BLaER1 (cell line): ENCODE data around the gene TREX2.
A peak's percentile ranks its signal among the peaks of the same experiment; 100 is the strongest.

Experiments
- H3K27ac ChIP-seq: shearing (Covaris generic); formaldehyde crosslinking; 2 replicates; pipeline ENCODE4 v1.8.1; 2022
- H3K27me3 ChIP-seq: shearing (Covaris generic); formaldehyde crosslinking; 2 replicates; pipeline ENCODE4 v1.8.1; 2022
- H3K36me3 ChIP-seq: shearing (Covaris generic); formaldehyde crosslinking; 2 replicates; pipeline ENCODE4 v1.8.1; 2022
- H3K4me1 ChIP-seq: shearing (Covaris generic); formaldehyde crosslinking; 2 replicates; pipeline ENCODE4 v1.8.1; 2022
- H3K4me2 ChIP-seq: shearing (Covaris generic); formaldehyde crosslinking; 2 replicates; pipeline ENCODE4 v1.8.1; 2022
- H3K4me3 ChIP-seq: shearing (Covaris generic); formaldehyde crosslinking; 2 replicates; pipeline ENCODE4 v1.8.1; 2022
- H3K9ac ChIP-seq: shearing (Covaris generic); formaldehyde crosslinking; 2 replicates; pipeline ENCODE4 v1.8.1; 2022
- H3K9me3 ChIP-seq: shearing (Covaris generic); formaldehyde crosslinking; 2 replicates; pipeline ENCODE4 v1.8.1; 2022
- H4K20me1 ChIP-seq: shearing (Covaris generic); formaldehyde crosslinking; 2 replicates; pipeline ENCODE4 v1.8.1; 2022
- Cebpa-rat ChIP-seq: shearing (Covaris generic); IDR thresholded peaks from 2 replicates; pipeline ENCODE4 v1.8.1; 2022

Gene TREX2, protein sequence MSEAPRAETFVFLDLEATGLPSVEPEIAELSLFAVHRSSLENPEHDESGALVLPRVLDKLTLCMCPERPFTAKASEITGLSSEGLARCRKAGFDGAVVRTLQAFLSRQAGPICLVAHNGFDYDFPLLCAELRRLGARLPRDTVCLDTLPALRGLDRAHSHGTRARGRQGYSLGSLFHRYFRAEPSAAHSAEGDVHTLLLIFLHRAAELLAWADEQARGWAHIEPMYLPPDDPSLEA

GRCh38 chrX:153445856-153446635 lies at the start of gene TREX2:
TREX2 (minus strand) TSS chrX:153446056; CDS start chrX:153445430, 626 bp downstream.
- TF ChIP-seq Cebpa-rat: no peak

DNA sequence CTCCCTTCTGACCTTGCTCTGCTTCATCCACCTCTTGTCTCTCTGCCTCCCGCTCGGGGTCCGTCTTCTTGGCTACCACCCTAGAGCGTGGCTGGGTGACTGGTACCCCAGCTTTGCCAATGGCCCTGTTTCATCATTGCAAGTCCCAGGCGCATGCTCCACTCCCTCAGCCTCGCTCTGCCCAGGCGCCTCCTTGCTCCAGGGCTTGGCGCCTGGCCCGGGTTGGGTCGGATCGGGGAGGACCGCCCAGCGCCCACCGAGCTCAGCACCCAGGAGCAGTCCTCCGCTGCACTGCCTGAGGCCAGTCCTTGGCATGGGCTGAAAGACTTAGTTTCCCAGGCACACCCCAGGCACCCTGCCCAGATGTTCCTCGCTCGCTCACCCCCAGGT lies 49.5 kb upstream of the TREX2 start:
- peaks cover 32% of the 10 kb centered on the region for H3K27me3 ChIP-seq
- peak overlapping the region; percentile 67 for H3K4me2 ChIP-seq
- no peak overlapping the region for H3K4me3 ChIP-seq
- peak overlapping the region; percentile 41; the same call in 1 of the 2 replicates for H3K9ac ChIP-seq
- no peaks in the 10 kb centered on the region for H3K9me3 ChIP-seq
- H3K4me1 ChIP-seq: peaks cover 84% of the 10 kb centered on the region
- H4K20me1 ChIP-seq: peaks cover 11% of the 10 kb centered on the region; the same call in 1 of the 2 replicates
- no peak for TF ChIP-seq Cebpa-rat
- no peaks in the 10 kb centered on the region for H3K36me3 ChIP-seq
- H3K27ac ChIP-seq: peak overlapping the region; percentile 35; the same call in 1 of the 2 replicates

More at GRCh38 chrX:153445856-153446635, at the start of gene TREX2:
- H3K27me3 ChIP-seq: peaks cover 51% of the 10 kb centered on the region
- no peak within 1 kb of the TSS for H3K9ac ChIP-seq
- H3K27ac ChIP-seq: no peak within 1 kb of the TSS
- peaks cover 35% of the 10 kb centered on the region; the same call in 1 of the 2 replicates for H4K20me1 ChIP-seq
- no peak within 1 kb of the TSS for H3K4me2 ChIP-seq
- H3K36me3 ChIP-seq: peaks cover 18% of the 10 kb centered on the region
- peaks cover 6% of the 10 kb centered on the region; the same call in 1 of the 2 replicates for H3K9me3 ChIP-seq
- no peak within 1 kb of the TSS for H3K4me3 ChIP-seq
- 0 out of 2 replicates have a peak, but pooled peaks cover 6% of the 10 kb centered on the region for H3K4me1 ChIP-seq

GRCh38 chrX:153494541-153495361 lies 48.9 kb upstream of the TREX2 start, which contains the start of gene BGN:
BGN (plus strand) TSS chrX:153494980; CDS start chrX:153504632, 9,652 bp downstream.
- Histone ChIP-seq H3K36me3 (no peaks in the 10 kb centered on the region), H3K4me3 (no peak within 1 kb of the TSS), H3K4me1 (peaks cover 90% of the 10 kb centered on the region), H3K9ac (peak within 1 kb of the TSS; percentile 41; the same call in 1 of the 2 replicates), H3K9me3 (no peaks in the 10 kb centered on the region), H3K27ac (peak within 1 kb of the TSS; percentile 90), H3K27me3 (peaks cover 32% of the 10 kb centered on the region), H4K20me1 (peaks cover 11% of the 10 kb centered on the region; the same call in 1 of the 2 replicates), H3K4me2 (peak within 1 kb of the TSS; percentile 84)
- no peak for TF ChIP-seq Cebpa-rat

- Histone ChIP-seq H3K9ac (peak overlapping the region; percentile 41; the same call in 1 of the 2 replicates), H3K4me1 (peaks cover 95% of the 10 kb centered on the region), H3K4me2 (peak overlapping the region; percentile 84), H3K4me3 (no peak overlapping the region), H3K27me3 (peaks cover 32% of the 10 kb centered on the region), H3K27ac (peak overlapping the region; percentile 90), H3K36me3 (no peaks in the 10 kb centered on the region), H4K20me1 (peaks cover 11% of the 10 kb centered on the region; the same call in 1 of the 2 replicates), H3K9me3 (no peaks in the 10 kb centered on the region)
- no peak for TF ChIP-seq Cebpa-rat
Measured at GRCh38 chrX:153494061-153494460, 48.2 kb upstream of the TREX2 start.

DNA sequence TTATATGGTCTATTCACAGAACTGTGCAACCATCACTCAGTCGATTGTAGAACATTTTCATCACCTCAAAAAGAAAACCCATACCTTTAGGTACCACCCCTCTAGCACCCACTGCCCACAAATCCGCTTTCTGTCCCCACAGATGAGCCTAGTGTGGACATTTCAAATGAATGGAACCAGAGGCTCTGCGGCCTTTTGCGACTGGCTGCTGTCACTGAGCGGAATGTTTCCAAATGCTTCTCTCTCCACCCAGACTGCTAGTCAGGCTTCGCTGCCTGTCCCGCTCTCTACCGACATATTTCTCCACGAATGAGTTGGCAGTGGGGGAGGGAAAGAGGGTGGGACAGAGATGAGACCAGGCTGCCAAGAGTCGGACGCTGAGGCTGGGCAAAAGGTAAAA lies 47.2 kb upstream of the TREX2 start:
- no peak overlapping the region for H3K4me3 ChIP-seq
- peak overlapping the region; percentile 84 for H3K4me2 ChIP-seq
- H3K4me1 ChIP-seq: peaks cover 95% of the 10 kb centered on the region
- peaks cover 32% of the 10 kb centered on the region for H3K27me3 ChIP-seq
- no peak for TF ChIP-seq Cebpa-rat
- H4K20me1 ChIP-seq: peaks cover 11% of the 10 kb centered on the region; the same call in 1 of the 2 replicates
- H3K36me3 ChIP-seq: no peaks in the 10 kb centered on the region
- peak overlapping the region; percentile 90 for H3K27ac ChIP-seq
- H3K9ac ChIP-seq: 0 out of 2 replicates have a peak overlapping the region, but pooled peaks have one; percentile 22
- H3K9me3 ChIP-seq: no peaks in the 10 kb centered on the region

GRCh38 chrX:153492543-153492942 lies 46.7 kb upstream of the TREX2 start:
- Histone ChIP-seq H3K4me2 (peak overlapping the region; percentile 84), H3K4me3 (no peak overlapping the region), H3K4me1 (peaks cover 95% of the 10 kb centered on the region), H4K20me1 (peaks cover 11% of the 10 kb centered on the region; the same call in 1 of the 2 replicates), H3K9me3 (no peaks in the 10 kb centered on the region), H3K27me3 (peaks cover 32% of the 10 kb centered on the region), H3K36me3 (no peaks in the 10 kb centered on the region), H3K9ac (peak overlapping the region; percentile 73), H3K27ac (peak overlapping the region; percentile 90)
- no peak for TF ChIP-seq Cebpa-rat

DNA sequence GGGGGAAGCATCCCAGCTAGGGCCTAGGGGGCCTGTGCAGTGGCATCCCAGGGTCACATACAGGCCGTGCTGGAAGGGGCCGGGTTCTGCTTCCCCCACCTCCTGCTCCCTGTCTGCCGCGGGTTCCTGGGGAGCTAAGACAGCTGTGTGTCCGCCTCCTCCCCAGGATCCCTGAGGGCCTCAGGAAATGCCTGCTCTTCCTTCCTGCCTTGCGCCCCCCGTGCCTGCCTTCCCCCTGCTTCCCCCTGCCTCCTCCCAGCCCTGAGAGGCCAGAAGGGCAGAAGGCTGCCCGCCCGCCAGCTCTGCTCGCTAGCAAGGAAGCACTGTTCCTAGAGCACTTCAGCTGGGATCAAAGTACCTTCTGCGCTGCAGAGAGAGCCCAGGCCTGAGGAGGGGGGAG lies 46.1 kb upstream of the TREX2 start:
- Histone ChIP-seq H3K4me3 (peak overlapping the region; percentile 50; the same call in 1 of the 2 replicates), H3K27ac (peak overlapping the region; percentile 90), H3K36me3 (no peaks in the 10 kb centered on the region), H3K4me1 (peaks cover 95% of the 10 kb centered on the region), H4K20me1 (peaks cover 11% of the 10 kb centered on the region; the same call in 1 of the 2 replicates), H3K4me2 (peak overlapping the region; percentile 84), H3K27me3 (peaks cover 32% of the 10 kb centered on the region), H3K9ac (peak overlapping the region; percentile 73), H3K9me3 (no peaks in the 10 kb centered on the region)
- TF ChIP-seq Cebpa-rat: no peak

DNA sequence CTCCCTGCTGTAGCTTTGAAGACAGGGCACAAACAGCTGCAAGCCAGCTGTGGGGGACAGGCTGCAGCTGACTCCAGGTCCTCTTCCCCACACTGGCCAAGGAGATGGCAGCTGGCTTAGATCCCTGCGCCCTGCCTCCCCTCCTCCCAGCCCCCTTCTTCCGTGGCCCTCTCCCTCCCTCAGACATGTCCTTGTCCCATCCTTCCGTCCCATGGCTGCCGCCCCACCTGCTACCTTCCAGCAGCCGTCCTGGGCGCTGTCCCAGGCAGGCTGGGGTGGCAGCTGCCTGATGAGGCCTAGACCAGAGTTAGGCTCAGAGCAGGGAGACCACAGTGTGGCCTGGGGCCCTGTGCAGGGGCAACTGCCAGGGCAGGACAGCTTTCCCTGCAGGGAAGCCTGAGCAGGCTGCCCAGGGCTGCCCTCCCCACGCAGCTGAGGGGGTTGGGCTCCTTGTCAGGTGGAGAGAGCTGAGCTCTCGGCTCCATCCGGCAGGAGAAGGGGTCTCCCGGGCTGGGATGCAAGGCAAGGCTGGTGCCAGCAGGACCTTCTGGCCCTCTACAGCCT lies 45.6 kb upstream of the TREX2 start:
- peaks cover 11% of the 10 kb centered on the region; the same call in 1 of the 2 replicates for H4K20me1 ChIP-seq
- peak overlapping the region; percentile 50; the same call in 1 of the 2 replicates for H3K4me3 ChIP-seq
- H3K27me3 ChIP-seq: peaks cover 32% of the 10 kb centered on the region
- no peak for TF ChIP-seq Cebpa-rat
- H3K27ac ChIP-seq: peak overlapping the region; percentile 90
- H3K9ac ChIP-seq: peak overlapping the region; percentile 73
- H3K4me2 ChIP-seq: peak overlapping the region; percentile 84
- H3K36me3 ChIP-seq: no peaks in the 10 kb centered on the region
- H3K9me3 ChIP-seq: no peaks in the 10 kb centered on the region
- H3K4me1 ChIP-seq: peaks cover 98% of the 10 kb centered on the region
